ENCODE measurements around the gene PC. TPM values are rescaled to one million over a fixed set of nuclear protein-coding genes. Genes with fewer than 3 reads are reported as not detected.
A peak's percentile ranks its signal among the peaks of the same experiment; 100 is the strongest.

PC gene
- total and polyA plus RNA-seq, 7 donors = 2.0 to 40.2 (median 11.8) TPM

GRCh38 chr11:66883016-66883965, 74.9 kb downstream of the PC start:
- TF ChIP-seq POLR2A (IDR thresholded peaks at IDR 0.05) = no peak
- TF ChIP-seq CTCF (IDR thresholded peaks at IDR 0.05) = peak; percentile 56 to 79 (median 70)
- TF ChIP-seq EP300 (IDR thresholded peaks at IDR 0.05) = no peak
- peaks cover 0 to 14% (median 9%) of the 10 kb centered on the region in 4 donors for H3K4me1 ChIP-seq
- 21 to 58% methylated on average over 29 of the region's 29 CpGs for WGBS, 2 donors
- H3K9me3 ChIP-seq = no peaks in the 10 kb centered on the region
- H3K36me3 ChIP-seq = no peaks in the 10 kb centered on the region
- peak; percentile 82 for DNase-seq
- peak overlapping the region in 3 of 4 donors; percentile 28 to 46 (median 37) for H3K4me3 ChIP-seq
- H3K27me3 ChIP-seq = no peaks in the 10 kb centered on the region
- intact Hi-C loops (cut with DNase I) = loop anchor here (1.0 to 5.0 kb wide), 3 partner anchors 26 to 189 kb away; partner anchors contain the start of genes LRFN4 and RCE1
- peak overlapping the region in 3 of 4 donors; percentile 12 to 42 (median 35) for H3K27ac ChIP-seq

- Histone ChIP-seq H3K27me3 (no peaks in the 10 kb centered on the region), H3K9me3 (no peaks in the 10 kb centered on the region), H3K4me3 (peak overlapping the region in 3 of 4 donors; percentile 28 to 46 (median 37)), H3K36me3 (no peaks in the 10 kb centered on the region), H3K4me1 (peaks cover 0 to 14% (median 9%) of the 10 kb centered on the region in 4 donors), H3K27ac (peak overlapping the region in 3 of 4 donors; percentile 12 to 42 (median 35))
- WGBS, 2 donors = 43 to 77% methylated on average over 14 of the region's 14 CpGs
- no peak for DNase-seq
- TF ChIP-seq CTCF (IDR thresholded peaks at IDR 0.05) (no peak), POLR2AphosphoS5 (IDR thresholded peaks at IDR 0.05) (no peak), EP300 (IDR thresholded peaks at IDR 0.05) (no peak), POLR2A (IDR thresholded peaks at IDR 0.05) (no peak)
- intact Hi-C loops (cut with DNase I) = loop anchor here (1.0 to 5.0 kb wide), 3 partner anchors 26 to 188 kb away; partner anchors contain the start of genes LRFN4 and RCE1
These were observed 75.6 kb downstream of the PC start for GRCh38 chr11:66882561-66883015.

- Histone ChIP-seq H3K4me3 (no peak overlapping the region), H3K36me3 (no peaks in the 10 kb centered on the region), H3K4me1 (peaks cover 0 to 14% (median 9%) of the 10 kb centered on the region in 4 donors), H3K27ac (peak overlapping the region in 2 of 4 donors; percentile 12 to 35), H3K27me3 (no peaks in the 10 kb centered on the region), H3K9me3 (no peaks in the 10 kb centered on the region)
- WGBS, 2 donors = 91 to 92% methylated on average over 9 of the region's 9 CpGs
- no peak for DNase-seq
- intact Hi-C loops (cut with DNase I) = loop anchor here (2.0 to 5.0 kb wide), 2 partner anchors 25 to 40 kb away; partner anchors contain the start of genes LRFN4 and RCE1
- TF ChIP-seq POLR2A (IDR thresholded peaks at IDR 0.05) (no peak), EP300 (IDR thresholded peaks at IDR 0.05) (no peak), CTCF (IDR thresholded peaks at IDR 0.05) (no peak), POLR2AphosphoS5 (IDR thresholded peaks at IDR 0.05) (no peak)
These were observed 76.2 kb downstream of the PC start for GRCh38 chr11:66881927-66882452.

GRCh38 chr11:66881451-66881835, 76.7 kb downstream of the PC start:
- Histone ChIP-seq H3K9me3 (no peaks in the 10 kb centered on the region), H3K27ac (no peak overlapping the region), H3K36me3 (no peaks in the 10 kb centered on the region), H3K4me1 (peaks cover 0 to 14% (median 9%) of the 10 kb centered on the region in 4 donors), H3K4me3 (no peak overlapping the region), H3K27me3 (no peaks in the 10 kb centered on the region)
- TF ChIP-seq POLR2AphosphoS5 (IDR thresholded peaks at IDR 0.05) = no peak
- no peak for TF ChIP-seq EP300 (IDR thresholded peaks at IDR 0.05)
- TF ChIP-seq POLR2A (IDR thresholded peaks at IDR 0.05) = no peak
- no peak for TF ChIP-seq CTCF (IDR thresholded peaks at IDR 0.05)
- WGBS, 2 donors = 92 to 94% methylated on average over 10 of the region's 10 CpGs
- DNase-seq = no peak
- intact Hi-C loops (cut with DNase I) = loop anchor here (5.0 kb wide), 1 partner anchor 39 kb away; the partner anchor contains the start of gene RCE1

Measured in sigmoid colon (tissue), 7 donors.